Loucy (cell line): ENCODE measurements around the gene ZNF581.
A peak's percentile ranks its signal among the peaks of the same experiment; 100 is the strongest.

Source experiments
- H2AFZ ChIP-seq: fragments of 200-600 bp; sonication (generic); 2 replicates; pipeline ENCODE4 v1.6.0; 2016; ENCODE audit warnings: antibody characterized with exemption, mild to moderate bottlenecking, low read length, moderate library complexity
- H3F3A ChIP-seq: fragments of 200-600 bp; 2 replicates; pipeline ENCODE4 v1.6.0; 2016; ENCODE audit warnings: antibody characterized with exemption, low read depth, mild to moderate bottlenecking
- H3K27me3 ChIP-seq: fragments of 200-600 bp; sonication (generic); 2 replicates; pipeline ENCODE4 v1.6.1; 2014; ENCODE audit warnings: low read length, mild to moderate bottlenecking; ENCODE audit not compliant: insufficient read depth, poor library complexity, severe bottlenecking
- H3K36me3 ChIP-seq: fragments of 200-600 bp; sonication (generic); 2 replicates; pipeline ENCODE4 v1.6.1; 2016; ENCODE audit warnings: low read length; ENCODE audit not compliant: insufficient read depth
- H3K4me1 ChIP-seq: fragments of 200-600 bp; sonication (generic); 2 replicates; pipeline ENCODE4 v1.5.1; 2014; ENCODE audit warnings: low read length, mild to moderate bottlenecking; ENCODE audit not compliant: insufficient read depth, poor library complexity, severe bottlenecking
- H3K4me2 ChIP-seq: fragments of 200-600 bp; sonication (generic); 2 replicates; pipeline ENCODE4 v1.6.0; 2014; ENCODE audit warnings: antibody characterized with exemption, low read length, low read depth, mild to moderate bottlenecking; ENCODE audit not compliant: poor library complexity, severe bottlenecking
- H3K4me3 ChIP-seq: fragments of 200-600 bp; sonication (generic); 2 replicates; pipeline ENCODE4 v1.5.1; 2014; ENCODE audit warnings: low read length, mild to moderate bottlenecking, mixed read lengths; ENCODE audit not compliant: poor library complexity, severe bottlenecking
- H3K79me2 ChIP-seq: fragments of 200-600 bp; sonication (generic); 2 replicates; pipeline ENCODE4 v1.6.1; 2014; ENCODE audit warnings: low read length; ENCODE audit not compliant: insufficient read depth
- H3K9ac ChIP-seq: fragments of 200-600 bp; sonication (generic); 2 replicates; pipeline ENCODE4 v1.6.0; 2014; ENCODE audit warnings: mild to moderate bottlenecking, low read depth, low read length, moderate library complexity; ENCODE audit not compliant: poor library complexity, severe bottlenecking
- H3K9me2 ChIP-seq: fragments of 200-600 bp; sonication (generic); replicated peaks from 2 replicates; pipeline ENCODE4 v1.6.1; 2016; ENCODE audit warnings: low read depth, low read length, mixed read lengths
- H3K9me3 ChIP-seq: fragments of 200-600 bp; sonication (generic); 2 replicates; pipeline ENCODE4 v1.6.1; 2014; ENCODE audit warnings: mild to moderate bottlenecking, antibody characterized with exemption, low read length, low read depth; ENCODE audit not compliant: insufficient read depth
- H4K20me1 ChIP-seq: fragments of 200-600 bp; sonication (generic); 2 replicates; pipeline ENCODE4 v1.6.0; 2014; ENCODE audit warnings: antibody characterized with exemption, low read length, mild to moderate bottlenecking; ENCODE audit not compliant: insufficient read depth, poor library complexity, severe bottlenecking
- CTCF ChIP-seq: fragments of 200-600 bp; sonication (generic); conservative IDR thresholded peaks from 2 replicates; pipeline ENCODE4 v1.5.1; 2014; ENCODE audit warnings: mild to moderate bottlenecking, antibody characterized with exemption, low read length
- EZH2phosphoT487 ChIP-seq: fragments of 200-600 bp; IDR thresholded peaks from 2 replicates; pipeline ENCODE4 v1.6.1; 2018; ENCODE audit warnings: antibody characterized with exemption, mild to moderate bottlenecking, moderate library complexity, borderline replicate concordance

The ZNF581 gene

GRCh38 chr19:55606471-55606787 lies 37.0 kb upstream of the ZNF581 start:
- peaks cover 30% of the 10 kb centered on the region for H3K4me1 ChIP-seq
- H3K4me3 ChIP-seq = peak overlapping the region; percentile 98
- peak overlapping the region; percentile 100 for H3K4me2 ChIP-seq
- no peaks in the 10 kb centered on the region for H3K36me3 ChIP-seq
- H3K9ac ChIP-seq = peak overlapping the region; percentile 99
- H3K79me2 ChIP-seq = peaks cover 55% of the 10 kb centered on the region
- peaks cover 10% of the 10 kb centered on the region for H3F3A ChIP-seq
- H3K27me3 ChIP-seq = no peaks in the 10 kb centered on the region
- no peaks in the 10 kb centered on the region for H3K9me3 ChIP-seq
- H3K9me2 ChIP-seq = no peaks in the 10 kb centered on the region
- TF ChIP-seq CTCF = no peak; the same call in 1 of the 2 replicates
- TF ChIP-seq EZH2phosphoT487 = no peak
- no peak overlapping the region for H2AFZ ChIP-seq
- peaks cover 23% of the 10 kb centered on the region for H4K20me1 ChIP-seq

GRCh38 chr19:55606817-55607216 lies 36.6 kb upstream of the ZNF581 start:
- H3K4me1 ChIP-seq = peaks cover 26% of the 10 kb centered on the region
- peak overlapping the region; percentile 99 for H3K9ac ChIP-seq
- peaks cover 10% of the 10 kb centered on the region for H3F3A ChIP-seq
- H3K27me3 ChIP-seq = no peaks in the 10 kb centered on the region
- H3K9me3 ChIP-seq = no peaks in the 10 kb centered on the region
- peak overlapping the region; percentile 98 for H3K4me3 ChIP-seq
- H3K36me3 ChIP-seq = no peaks in the 10 kb centered on the region
- H4K20me1 ChIP-seq = peaks cover 27% of the 10 kb centered on the region
- TF ChIP-seq CTCF (no peak), EZH2phosphoT487 (no peak)
- peaks cover 55% of the 10 kb centered on the region for H3K79me2 ChIP-seq
- no peak overlapping the region for H2AFZ ChIP-seq
- H3K4me2 ChIP-seq = peak overlapping the region; percentile 100
- H3K9me2 ChIP-seq = no peaks in the 10 kb centered on the region

- no peak overlapping the region for H3K4me3 ChIP-seq
- H4K20me1 ChIP-seq = peaks cover 32% of the 10 kb centered on the region
- H3K4me1 ChIP-seq = peaks cover 23% of the 10 kb centered on the region
- H2AFZ ChIP-seq = no peak overlapping the region
- no peaks in the 10 kb centered on the region for H3K36me3 ChIP-seq
- no peaks in the 10 kb centered on the region for H3K9me3 ChIP-seq
- no peak overlapping the region for H3K4me2 ChIP-seq
- H3F3A ChIP-seq = peaks cover 10% of the 10 kb centered on the region
- no peak for TF ChIP-seq CTCF
- no peak for TF ChIP-seq EZH2phosphoT487
- no peak overlapping the region for H3K9ac ChIP-seq
- no peaks in the 10 kb centered on the region for H3K27me3 ChIP-seq
- peaks cover 60% of the 10 kb centered on the region for H3K79me2 ChIP-seq
- no peaks in the 10 kb centered on the region for H3K9me2 ChIP-seq
Measured at GRCh38 chr19:55609326-55609725, 34.1 kb upstream of the ZNF581 start.
